HEK293 (cell line): ENCODE data around the gene AAR2.

ENCODE experiments used
- CTCF ChIA-PET: fragments of 350-600 bp; formaldehyde crosslinking; extraction: SDS; loops from one replicate; lab custom pipeline; 2021; ENCODE audit warnings: antibody characterized with exemption; lab: Yijun Ruan, JAX
- POLR2A ChIA-PET: fragments of 300-600 bp; formaldehyde crosslinking; extraction: SDS; loops from one replicate; lab custom pipeline; 2020; ENCODE audit warnings: antibody characterized with exemption, inconsistent platforms; lab: Yijun Ruan, JAX
- H3K27ac ChIP-seq: fragments of 200-500 bp; sonication (Bioruptor generic); 2 replicates; pipeline ENCODE4 v1.5.1; 2014; ENCODE audit warnings: low read depth, low read length, control low read depth, inconsistent platforms; ENCODE audit errors: extremely low read depth
- H3K36me3 ChIP-seq, 2 experiments: fragments of 200-500 bp in 1 of 2; sonication (Bioruptor generic) in 1 of 2; 1 replicate in 1 of 2; 2 replicates in 1 of 2; pipeline ENCODE4 v1.5.1; 2014 to 2017; ENCODE audit warnings: inconsistent platforms in 2 of 2, low read length in 2 of 2; ENCODE audit not compliant: control insufficient read depth in 2 of 2, insufficient read depth in 1 of 2
- H3K4me1 ChIP-seq: fragments of 200-500 bp; sonication (Bioruptor generic); 2 replicates; pipeline ENCODE4 v1.5.1; 2014; ENCODE audit warnings: mild to moderate bottlenecking, low read length, inconsistent platforms; ENCODE audit not compliant: control insufficient read depth, insufficient read depth
- H3K4me3 ChIP-seq: 2 replicates; pipeline ENCODE4 v1.5.1; 2011; ENCODE audit warnings: low read depth, mild to moderate bottlenecking, control low read depth, low read length, moderate library complexity
- H3K9me3 ChIP-seq: fragments of 200-500 bp; sonication (Bioruptor generic); 2 replicates; pipeline ENCODE4 v1.5.1; 2014; ENCODE audit warnings: low read depth, low read length, inconsistent platforms; ENCODE audit not compliant: control insufficient read depth, insufficient read depth
- GLI4 ChIP-seq: fragments of 450-650 bp; formaldehyde crosslinking; IDR thresholded peaks from 2 replicates; pipeline ENCODE4 v1.5.1; 2016; ENCODE audit warnings: missing biosample characterization, missing genetic modification characterization
- GLIS2 ChIP-seq: fragments of 450-650 bp; formaldehyde crosslinking; IDR thresholded peaks from 2 replicates; pipeline ENCODE4 v1.5.1; 2016; ENCODE audit warnings: missing biosample characterization, missing genetic modification characterization
- ZBTB20 ChIP-seq: fragments of 450-650 bp; formaldehyde crosslinking; IDR thresholded peaks from 2 replicates; pipeline ENCODE4 v1.5.1; 2016; ENCODE audit warnings: missing biosample characterization, missing genetic modification characterization
- ZFP41 ChIP-seq: fragments of 450-650 bp; formaldehyde crosslinking; IDR thresholded peaks from 2 replicates; pipeline ENCODE4 v1.5.1; 2016; ENCODE audit warnings: missing biosample characterization, missing genetic modification characterization, borderline replicate concordance
- ZFP69B ChIP-seq: fragments of 450-650 bp; formaldehyde crosslinking; IDR thresholded peaks from 2 replicates; pipeline ENCODE4 v1.5.1; 2016; ENCODE audit warnings: missing biosample characterization, missing genetic modification characterization
- ZNF155 ChIP-seq: fragments of 450-650 bp; formaldehyde crosslinking; IDR thresholded peaks from 2 replicates; pipeline ENCODE4 v1.5.1; 2016; ENCODE audit warnings: missing biosample characterization, missing genetic modification characterization
- ZNF571 ChIP-seq: fragments of 450-650 bp; formaldehyde crosslinking; IDR thresholded peaks from 2 replicates; pipeline ENCODE4 v1.5.0; 2017; ENCODE audit warnings: missing biosample characterization, missing genetic modification characterization
- ZNF600 ChIP-seq: fragments of 450-650 bp; formaldehyde crosslinking; IDR thresholded peaks from 2 replicates; pipeline ENCODE4 v1.5.1; 2016; ENCODE audit warnings: missing biosample characterization, missing genetic modification characterization
- ZNF610 ChIP-seq: fragments of 450-650 bp; formaldehyde crosslinking; IDR thresholded peaks from 2 replicates; pipeline ENCODE4 v1.5.1; 2016; ENCODE audit warnings: missing biosample characterization, missing genetic modification characterization, borderline replicate concordance
- ZNF664 ChIP-seq: fragments of 450-650 bp; formaldehyde crosslinking; IDR thresholded peaks from 2 replicates; pipeline ENCODE4 v1.5.1; 2016; ENCODE audit warnings: missing biosample characterization, missing genetic modification characterization
- ZNF792 ChIP-seq: fragments of 450-650 bp; formaldehyde crosslinking; IDR thresholded peaks from 2 replicates; pipeline ENCODE4 v1.5.1; 2016; ENCODE audit warnings: missing biosample characterization, missing genetic modification characterization
- TF ChIP-seq, protein P1 (sequence below): fragments of 450-650 bp; formaldehyde crosslinking; conservative IDR thresholded peaks from 2 replicates; pipeline ENCODE4 v1.5.1; 2016; ENCODE audit warnings: low read depth, missing biosample characterization, missing genetic modification characterization
- TF ChIP-seq, protein P2 (sequence below): fragments of 450-650 bp; formaldehyde crosslinking; IDR thresholded peaks from 2 replicates; pipeline ENCODE4 v1.5.1; 2017; ENCODE audit warnings: missing biosample characterization, mild to moderate bottlenecking, missing genetic modification characterization, moderate library complexity
- TF ChIP-seq, protein P3 (sequence below): fragments of 450-650 bp; formaldehyde crosslinking; IDR thresholded peaks from 2 replicates; pipeline ENCODE4 v1.5.1; 2016; ENCODE audit warnings: missing biosample characterization, missing genetic modification characterization
- TF ChIP-seq, protein P4 (sequence below): fragments of 450-650 bp; formaldehyde crosslinking; IDR thresholded peaks from 2 replicates; pipeline ENCODE4 v1.5.0; 2017; ENCODE audit warnings: missing biosample characterization, missing genetic modification characterization, borderline replicate concordance

AAR2 gene

DNA sequence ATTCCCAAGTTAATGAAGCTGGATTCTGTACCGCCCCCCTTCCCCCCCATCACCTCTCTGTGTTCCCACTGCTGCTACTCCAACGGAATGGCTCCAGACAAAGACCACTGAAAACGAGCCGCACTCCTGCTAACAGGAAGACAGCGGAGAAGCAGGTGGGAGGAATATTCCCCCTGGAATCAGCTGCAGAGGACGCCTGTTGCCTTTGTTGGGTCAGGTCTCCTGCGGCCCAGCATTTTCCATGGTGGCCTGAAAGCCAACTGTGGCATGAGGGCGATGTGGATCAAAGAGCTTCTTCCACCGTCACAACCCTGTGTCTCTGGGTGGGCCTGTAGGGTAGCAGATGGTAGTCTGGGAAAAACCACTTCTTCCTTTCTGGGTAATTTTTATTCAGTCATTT lies 16.8 kb downstream of the AAR2 start:
- Histone ChIP-seq H3K9me3 (no peaks in the 10 kb centered on the region), H3K4me1 (no peaks in the 10 kb centered on the region), H3K36me3 (peaks cover 24 to 88% of the 10 kb centered on the region in 2 experiments), H3K27ac (no peak overlapping the region), H3K4me3 (no peak overlapping the region)
- CTCF ChIA-PET = interaction anchor here (1.2 kb wide), 1 partner anchor 187 kb away, joined by 3 read pairs; no protein-coding TSS in a partner anchor
- POLR2A ChIA-PET = no interaction called here
- TF ChIP-seq ZNF792 (tag by site-specific recombination) (no peak), GLI4 (tag by site-specific recombination) (no peak), ZNF571 (tag by site-specific recombination) (no peak), ZFP41 (tag by site-specific recombination) (no peak), ZNF664 (tag by site-specific recombination) (no peak), GLIS2 (tag by site-specific recombination) (no peak), ZNF600 (tag by site-specific recombination) (no peak), ZNF610 (tag by site-specific recombination) (no peak), ZFP69B (tag by site-specific recombination) (no peak), ZNF155 (tag by site-specific recombination) (no peak)
- TF ChIP-seq, protein P1, sequence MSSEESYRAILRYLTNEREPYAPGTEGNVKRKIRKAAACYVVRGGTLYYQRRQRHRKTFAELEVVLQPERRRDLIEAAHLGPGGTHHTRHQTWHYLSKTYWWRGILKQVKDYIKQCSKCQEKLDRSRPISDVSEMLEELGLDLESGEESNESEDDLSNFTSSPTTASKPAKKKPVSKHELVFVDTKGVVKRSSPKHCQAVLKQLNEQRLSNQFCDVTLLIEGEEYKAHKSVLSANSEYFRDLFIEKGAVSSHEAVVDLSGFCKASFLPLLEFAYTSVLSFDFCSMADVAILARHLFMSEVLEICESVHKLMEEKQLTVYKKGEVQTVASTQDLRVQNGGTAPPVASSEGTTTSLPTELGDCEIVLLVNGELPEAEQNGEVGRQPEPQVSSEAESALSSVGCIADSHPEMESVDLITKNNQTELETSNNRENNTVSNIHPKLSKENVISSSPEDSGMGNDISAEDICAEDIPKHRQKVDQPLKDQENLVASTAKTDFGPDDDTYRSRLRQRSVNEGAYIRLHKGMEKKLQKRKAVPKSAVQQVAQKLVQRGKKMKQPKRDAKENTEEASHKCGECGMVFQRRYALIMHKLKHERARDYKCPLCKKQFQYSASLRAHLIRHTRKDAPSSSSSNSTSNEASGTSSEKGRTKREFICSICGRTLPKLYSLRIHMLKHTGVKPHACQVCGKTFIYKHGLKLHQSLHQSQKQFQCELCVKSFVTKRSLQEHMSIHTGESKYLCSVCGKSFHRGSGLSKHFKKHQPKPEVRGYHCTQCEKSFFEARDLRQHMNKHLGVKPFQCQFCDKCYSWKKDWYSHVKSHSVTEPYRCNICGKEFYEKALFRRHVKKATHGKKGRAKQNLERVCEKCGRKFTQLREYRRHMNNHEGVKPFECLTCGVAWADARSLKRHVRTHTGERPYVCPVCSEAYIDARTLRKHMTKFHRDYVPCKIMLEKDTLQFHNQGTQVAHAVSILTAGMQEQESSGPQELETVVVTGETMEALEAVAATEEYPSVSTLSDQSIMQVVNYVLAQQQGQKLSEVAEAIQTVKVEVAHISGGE (tag by site-specific recombination) = no peak
- TF ChIP-seq, protein P2, sequence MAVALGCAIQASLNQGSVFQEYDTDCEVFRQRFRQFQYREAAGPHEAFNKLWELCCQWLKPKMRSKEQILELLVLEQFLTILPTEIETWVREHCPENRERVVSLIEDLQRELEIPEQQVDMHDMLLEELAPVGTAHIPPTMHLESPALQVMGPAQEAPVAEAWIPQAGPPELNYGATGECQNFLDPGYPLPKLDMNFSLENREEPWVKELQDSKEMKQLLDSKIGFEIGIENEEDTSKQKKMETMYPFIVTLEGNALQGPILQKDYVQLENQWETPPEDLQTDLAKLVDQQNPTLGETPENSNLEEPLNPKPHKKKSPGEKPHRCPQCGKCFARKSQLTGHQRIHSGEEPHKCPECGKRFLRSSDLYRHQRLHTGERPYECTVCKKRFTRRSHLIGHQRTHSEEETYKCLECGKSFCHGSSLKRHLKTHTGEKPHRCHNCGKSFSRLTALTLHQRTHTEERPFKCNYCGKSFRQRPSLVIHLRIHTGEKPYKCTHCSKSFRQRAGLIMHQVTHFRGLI (tag by site-specific recombination) = no peak
- TF ChIP-seq, protein P3, sequence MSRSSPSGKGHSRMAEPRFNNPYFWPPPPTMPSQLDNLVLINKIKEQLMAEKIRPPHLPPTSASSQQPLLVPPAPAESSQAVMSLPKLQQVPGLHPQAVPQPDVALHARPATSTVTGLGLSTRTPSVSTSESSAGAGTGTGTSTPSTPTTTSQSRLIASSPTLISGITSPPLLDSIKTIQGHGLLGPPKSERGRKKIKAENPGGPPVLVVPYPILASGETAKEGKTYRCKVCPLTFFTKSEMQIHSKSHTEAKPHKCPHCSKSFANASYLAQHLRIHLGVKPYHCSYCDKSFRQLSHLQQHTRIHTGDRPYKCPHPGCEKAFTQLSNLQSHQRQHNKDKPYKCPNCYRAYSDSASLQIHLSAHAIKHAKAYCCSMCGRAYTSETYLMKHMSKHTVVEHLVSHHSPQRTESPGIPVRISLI (tag by site-specific recombination) = no peak

DNA sequence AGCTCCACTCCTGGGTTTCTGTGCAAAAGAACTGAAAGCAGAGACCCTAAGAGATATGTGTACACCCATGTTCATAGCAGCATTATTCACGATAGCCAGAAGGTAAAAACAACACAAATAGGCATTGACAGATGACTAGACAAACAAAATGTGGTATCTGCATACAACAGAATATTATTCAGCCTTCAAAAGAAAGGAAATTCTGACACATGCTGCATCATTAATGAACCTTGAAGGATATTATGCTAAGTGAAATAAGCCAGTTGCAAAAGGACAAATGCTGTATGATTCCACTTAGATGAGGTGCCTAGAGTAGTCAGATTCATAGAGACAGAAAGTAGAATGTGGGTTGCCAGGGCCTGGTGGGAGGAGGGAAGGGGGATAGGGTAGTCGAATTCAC lies 17.8 kb downstream of the AAR2 start:
- ChIA-PET POLR2A (no interaction called here), CTCF (no interaction called here)
- no peak for TF ChIP-seq ZBTB20 (tag by site-specific recombination)
- TF ChIP-seq, protein P4, sequence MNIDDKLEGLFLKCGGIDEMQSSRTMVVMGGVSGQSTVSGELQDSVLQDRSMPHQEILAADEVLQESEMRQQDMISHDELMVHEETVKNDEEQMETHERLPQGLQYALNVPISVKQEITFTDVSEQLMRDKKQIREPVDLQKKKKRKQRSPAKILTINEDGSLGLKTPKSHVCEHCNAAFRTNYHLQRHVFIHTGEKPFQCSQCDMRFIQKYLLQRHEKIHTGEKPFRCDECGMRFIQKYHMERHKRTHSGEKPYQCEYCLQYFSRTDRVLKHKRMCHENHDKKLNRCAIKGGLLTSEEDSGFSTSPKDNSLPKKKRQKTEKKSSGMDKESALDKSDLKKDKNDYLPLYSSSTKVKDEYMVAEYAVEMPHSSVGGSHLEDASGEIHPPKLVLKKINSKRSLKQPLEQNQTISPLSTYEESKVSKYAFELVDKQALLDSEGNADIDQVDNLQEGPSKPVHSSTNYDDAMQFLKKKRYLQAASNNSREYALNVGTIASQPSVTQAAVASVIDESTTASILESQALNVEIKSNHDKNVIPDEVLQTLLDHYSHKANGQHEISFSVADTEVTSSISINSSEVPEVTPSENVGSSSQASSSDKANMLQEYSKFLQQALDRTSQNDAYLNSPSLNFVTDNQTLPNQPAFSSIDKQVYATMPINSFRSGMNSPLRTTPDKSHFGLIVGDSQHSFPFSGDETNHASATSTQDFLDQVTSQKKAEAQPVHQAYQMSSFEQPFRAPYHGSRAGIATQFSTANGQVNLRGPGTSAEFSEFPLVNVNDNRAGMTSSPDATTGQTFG = no peak
- H3K4me1 ChIP-seq = no peaks in the 10 kb centered on the region
- no peaks in the 10 kb centered on the region for H3K9me3 ChIP-seq
- no peak overlapping the region for H3K27ac ChIP-seq
- peaks cover 17 to 79% of the 10 kb centered on the region in 2 experiments for H3K36me3 ChIP-seq
- H3K4me3 ChIP-seq = no peak overlapping the region
